ENCODE data around the gene NPRL2.

NPRL2 gene

GRCh38 chr3:50327129-50327528 is 23.4 kb downstream of the NPRL2 start:
- H3K4me3 ChIP-seq (ENCODE audit: low read depth, low read length) = peak overlapping the region; percentile 83
- DNase-seq (ENCODE audit: low read depth) = no peak
- TF ChIP-seq CTCF (conservative IDR thresholded peaks at IDR 0.05; ENCODE audit: low read depth, low read length) = no peak

- no peak for TF ChIP-seq CTCF (conservative IDR thresholded peaks at IDR 0.05; ENCODE audit: low read depth, low read length)
- H3K4me3 ChIP-seq (ENCODE audit: low read depth, low read length) = no peak overlapping the region
Observed at GRCh38 chr3:50326182-50326541, 24.4 kb downstream of the NPRL2 start.

GRCh38 chr3:50325497-50326181 is 24.9 kb downstream of the NPRL2 start:
- no peak for TF ChIP-seq CTCF (conservative IDR thresholded peaks at IDR 0.05; ENCODE audit: low read depth, low read length)
- no peak for DNase-seq (ENCODE audit: low read depth)
- H3K4me3 ChIP-seq (ENCODE audit: low read depth, low read length) = no peak overlapping the region

More at GRCh38 chr3:50326182-50326541, 24.4 kb downstream of the NPRL2 start:
- DNase-seq (ENCODE audit: low read depth) = no peak

- no peak for TF ChIP-seq CTCF (conservative IDR thresholded peaks at IDR 0.05; ENCODE audit: low read depth, low read length)
- DNase-seq (ENCODE audit: low read depth) = no peak
- H3K4me3 ChIP-seq (ENCODE audit: low read depth, low read length) = no peak overlapping the region
Observed at GRCh38 chr3:50325113-50325480, 25.5 kb downstream of the NPRL2 start.

GRCh38 chr3:50324351-50325112 is 26.0 kb downstream of the NPRL2 start:
- peak; percentile 87 for DNase-seq (ENCODE audit: low read depth)
- peak; percentile 93 for TF ChIP-seq CTCF (conservative IDR thresholded peaks at IDR 0.05; ENCODE audit: low read depth, low read length)

GRCh38 chr3:50323614-50324199 is 26.9 kb downstream of the NPRL2 start:
- no peak for TF ChIP-seq CTCF (conservative IDR thresholded peaks at IDR 0.05; ENCODE audit: low read depth, low read length)
- DNase-seq (ENCODE audit: low read depth) = no peak
- no peak overlapping the region for H3K4me3 ChIP-seq (ENCODE audit: low read depth, low read length)

More at GRCh38 chr3:50324351-50325112, 26.0 kb downstream of the NPRL2 start:
- no peak overlapping the region for H3K4me3 ChIP-seq (ENCODE audit: low read depth, low read length)

Data from choroid plexus epithelial cell (primary cell).